Femur (tissue), 1 donor: ENCODE measurements around the gene ARID1B.
"Not testable (repeated sequence)": the region's sequence is repeated elsewhere in the genome, so short reads cannot be mapped to it uniquely, and the experiment has no call there.

Experiments used
- DNase-seq: peaks from one replicate; pipeline ENCODE4 v3.0.0-alpha.2; 2017

The ARID1B gene

GRCh38 chr6:157034436-157035230 is 257.5 kb downstream of the ARID1B start:
- no peak for DNase-seq

GRCh38 chr6:157035546-157035945 is 258.4 kb downstream of the ARID1B start:
- no peak for DNase-seq

GRCh38 chr6:157036245-157036711 is 259.1 kb downstream of the ARID1B start:
- no peak for DNase-seq

- no peak for DNase-seq
Observed at GRCh38 chr6:157037165-157037564, 260.0 kb downstream of the ARID1B start.

GRCh38 chr6:157038610-157039009 is 261.4 kb downstream of the ARID1B start:
- DNase-seq: no peak

- DNase-seq: not testable (repeated sequence)
Observed at GRCh38 chr6:157039639-157040038, 262.5 kb downstream of the ARID1B start.

- DNase-seq: no peak
Observed at GRCh38 chr6:157040191-157040590, 263.0 kb downstream of the ARID1B start.

- DNase-seq: no peak
Observed at GRCh38 chr6:157045831-157046454, 268.8 kb downstream of the ARID1B start.

- no peak for DNase-seq
Observed at GRCh38 chr6:157046776-157047175, 269.6 kb downstream of the ARID1B start.

- no peak for DNase-seq
Observed at GRCh38 chr6:157047328-157047727, 270.1 kb downstream of the ARID1B start.

GRCh38 chr6:157047951-157048350 is 270.8 kb downstream of the ARID1B start:
- DNase-seq: no peak

- no peak for DNase-seq
Observed at GRCh38 chr6:157049133-157049532, 272.0 kb downstream of the ARID1B start.

GRCh38 chr6:157050537-157051265 is 273.5 kb downstream of the ARID1B start:
- DNase-seq: no peak

GRCh38 chr6:157054531-157054979 is 277.4 kb downstream of the ARID1B start:
- DNase-seq: no peak

- no peak for DNase-seq
Observed at GRCh38 chr6:157055863-157056262, 278.7 kb downstream of the ARID1B start.

- DNase-seq: no peak
Observed at GRCh38 chr6:157056275-157056674, 279.1 kb downstream of the ARID1B start.

- no peak for DNase-seq
Observed at GRCh38 chr6:157058574-157058973, 281.4 kb downstream of the ARID1B start.

GRCh38 chr6:157059781-157060180 is 282.6 kb downstream of the ARID1B start:
- no peak for DNase-seq

- DNase-seq: no peak
Observed at GRCh38 chr6:157060440-157060952, 283.3 kb downstream of the ARID1B start.

- no peak for DNase-seq
Observed at GRCh38 chr6:157061770-157062594, 284.8 kb downstream of the ARID1B start.

- no peak for DNase-seq
Observed at GRCh38 chr6:157063176-157063905, 286.2 kb downstream of the ARID1B start.

- no peak for DNase-seq
Observed at GRCh38 chr6:157063923-157064322, 286.7 kb downstream of the ARID1B start.
